ENCODE data around the gene SIK2. TPM values are rescaled to one million over a fixed set of nuclear protein-coding genes. Genes with fewer than 3 reads are reported as not detected.
"Not testable (repeated sequence)": the region's sequence is repeated elsewhere in the genome, so short reads cannot be mapped to it uniquely, and the experiment has no call there.

Gene SIK2
- total and polyA plus RNA-seq, 9 of the 15 experiments (the other 6 are each of a cell fraction or from before 2014, with no cell fraction given) = 0.74 to 11.6 (median 3.8) TPM

DNA sequence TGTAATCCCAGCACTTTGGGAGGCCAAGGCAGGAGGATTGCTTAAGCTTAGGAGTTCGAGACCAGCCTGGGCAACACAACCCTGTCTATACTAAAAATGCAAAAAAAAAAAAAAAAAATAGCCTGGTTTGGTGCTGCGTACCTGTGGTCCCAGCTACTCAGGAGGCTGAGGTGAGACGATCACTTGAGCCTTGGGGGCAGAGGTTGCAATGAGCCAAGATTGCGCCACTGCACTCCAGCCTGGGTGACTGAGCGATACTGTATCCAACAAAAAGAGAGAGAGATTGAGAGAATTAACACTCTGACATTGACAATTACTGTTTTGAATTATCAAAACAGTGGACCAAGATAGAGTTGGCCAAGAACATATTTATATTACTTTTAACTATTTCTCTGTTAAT lies 53.7 kb downstream of the SIK2 start:
- ChIA-PET CTCF (ENCODE audit: low intra/inter-chr PET ratio) (no interaction called here), POLR2A (interaction anchor here (0.8 kb wide), 1 partner anchor 72 kb away, joined by 3 read pairs; no protein-coding TSS in a partner anchor)
- Histone ChIP-seq H3K27ac (ENCODE audit: extremely low read depth, low read depth, low read length) (no peak overlapping the region), H4K20me1 (replicated peaks; ENCODE audit: control insufficient read depth, insufficient read depth, low read length) (no peaks in the 10 kb centered on the region), H2AFZ (ENCODE audit: low read depth, low read length) (no peak overlapping the region), H3K4me2 (ENCODE audit: insufficient read depth, low read length) (no peak overlapping the region), H3K4me1 (replicated peaks in 1 of 2; ENCODE audit: control insufficient read depth in 2 of 2, insufficient read depth in 2 of 2, low read length in 2 of 2) (peaks cover 0 to 4% of the 10 kb centered on the region in 2 experiments; a peak in 2 of 5 replicates), H3K9ac (ENCODE audit: insufficient read depth in 1 of 2, low read depth in 2 of 2, low read length in 2 of 2) (no peak overlapping the region), H3K9me3 (replicated peaks; ENCODE audit: control insufficient read depth, insufficient read depth, low read depth, low read length) (no peaks in the 10 kb centered on the region), H3K4me3 (no peak overlapping the region), H3K36me3 (ENCODE audit: control insufficient read depth, insufficient read depth, low read length) (no peaks in the 10 kb centered on the region), H3K9me1 (ENCODE audit: control insufficient read depth, insufficient read depth, low read length) (no peaks in the 10 kb centered on the region), H3K27me3 (ENCODE audit: control insufficient read depth in 2 of 2, insufficient read depth in 2 of 2, low read length in 2 of 2) (no peaks in the 10 kb centered on the region), H3K79me2 (ENCODE audit: control insufficient read depth, insufficient read depth, low read length) (no peaks in the 10 kb centered on the region)
- no peak for ATAC-seq
- TF ChIP-seq ZNF668 (CRISPR knock-in tag; IDR thresholded peaks at IDR 0.05) (no peak), ZNF830 (CRISPR knock-in tag; IDR thresholded peaks at IDR 0.05) (no peak), ZSCAN29 (IDR thresholded peaks at IDR 0.05) (no peak)
- FAIRE-seq = no peak
- DNase-seq (ENCODE audit: extremely low read depth in 1 of 4, low spot score in 3 of 4) = no peak
- 92% methylated on average over 5 of the region's 5 CpGs for WGBS (ENCODE audit: insufficient coverage, low coverage, missing lambda C conversion rate)
- in situ Hi-C loops (cut with MboI) (no loop called here), intact Hi-C loops (cut with micrococcal nuclease) (no loop called here)
- no TSS peak for BruUV-seq (replicated peaks)

DNA sequence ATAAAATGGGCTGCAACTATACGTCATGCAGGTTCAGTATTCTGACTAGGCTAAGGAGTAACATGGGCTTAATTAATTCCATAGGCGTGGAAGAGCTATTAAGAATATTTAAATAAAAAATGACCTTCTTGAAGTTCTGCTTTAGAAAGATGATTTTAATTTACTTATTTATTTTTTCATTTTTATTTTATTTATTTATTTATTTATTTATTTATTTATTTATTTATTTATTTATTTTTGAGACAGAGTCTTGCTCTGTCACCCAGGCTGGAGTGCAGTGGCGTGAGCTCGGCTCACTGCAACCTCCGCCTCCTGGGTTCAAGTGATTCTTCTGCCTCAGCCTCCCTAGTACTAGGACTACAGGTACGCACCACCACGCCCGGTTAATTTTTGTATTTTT lies 55.7 kb downstream of the SIK2 start:
- FAIRE-seq; H3K4me1 ChIP-seq (replicated peaks in 1 of 2; ENCODE audit: control insufficient read depth in 2 of 2, insufficient read depth in 2 of 2, low read length in 2 of 2); intact Hi-C loops (cut with micrococcal nuclease); CTCF ChIA-PET (ENCODE audit: low intra/inter-chr PET ratio); H3K79me2 ChIP-seq (ENCODE audit: control insufficient read depth, insufficient read depth, low read length); H3K9me3 ChIP-seq (replicated peaks; ENCODE audit: control insufficient read depth, insufficient read depth, low read depth, low read length); H3K4me3 ChIP-seq; in situ Hi-C loops (cut with MboI); H3K27me3 ChIP-seq (ENCODE audit: control insufficient read depth in 2 of 2, insufficient read depth in 2 of 2, low read length in 2 of 2); H3K27ac ChIP-seq (ENCODE audit: extremely low read depth, low read depth, low read length); H3K36me3 ChIP-seq (ENCODE audit: control insufficient read depth, insufficient read depth, low read length); H3K9me1 ChIP-seq (ENCODE audit: control insufficient read depth, insufficient read depth, low read length); H2AFZ ChIP-seq (ENCODE audit: low read depth, low read length); BruUV-seq (replicated peaks); H3K4me2 ChIP-seq (ENCODE audit: insufficient read depth, low read length); DNase-seq (ENCODE audit: extremely low read depth in 1 of 4, low spot score in 3 of 4); ATAC-seq; H4K20me1 ChIP-seq (replicated peaks; ENCODE audit: control insufficient read depth, insufficient read depth, low read length); H3K9ac ChIP-seq (ENCODE audit: insufficient read depth in 1 of 2, low read depth in 2 of 2, low read length in 2 of 2): not testable (repeated sequence)
- 94% methylated on average over 8 of the region's 8 CpGs for WGBS (ENCODE audit: insufficient coverage, low coverage, missing lambda C conversion rate)
- POLR2A ChIA-PET = interaction anchor here (0.8 to 1.4 kb wide), 3 partner anchors 12 to 37 kb away, joined by 3 to 4 read pairs (median 4); no protein-coding TSS in a partner anchor

DNA sequence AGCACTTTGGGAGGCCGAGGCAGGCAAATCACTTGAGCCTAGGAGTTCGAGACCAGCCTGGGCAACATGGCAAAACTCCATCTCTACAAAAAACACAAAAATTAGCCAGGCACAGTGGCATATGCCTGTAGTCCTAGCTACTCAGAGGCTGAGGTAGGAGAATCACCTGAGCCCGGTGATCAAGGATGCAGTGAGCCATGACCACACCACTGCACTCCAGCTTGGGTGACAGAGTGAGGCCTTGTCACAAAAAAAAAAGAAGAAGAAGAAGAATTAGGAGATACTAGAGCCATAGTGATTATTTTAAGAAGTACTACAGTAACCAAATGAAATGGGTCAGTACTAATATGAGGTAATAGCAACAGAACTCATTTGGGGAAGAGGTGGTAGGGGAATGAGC lies 56.2 kb downstream of the SIK2 start:
- CTCF ChIA-PET (ENCODE audit: low intra/inter-chr PET ratio); BruUV-seq (replicated peaks); H4K20me1 ChIP-seq (replicated peaks; ENCODE audit: control insufficient read depth, insufficient read depth, low read length); H3K36me3 ChIP-seq (ENCODE audit: control insufficient read depth, insufficient read depth, low read length); H3K4me2 ChIP-seq (ENCODE audit: insufficient read depth, low read length); H3K9me1 ChIP-seq (ENCODE audit: control insufficient read depth, insufficient read depth, low read length); H3K9ac ChIP-seq (ENCODE audit: insufficient read depth in 1 of 2, low read depth in 2 of 2, low read length in 2 of 2); FAIRE-seq; H3K27ac ChIP-seq (ENCODE audit: extremely low read depth, low read depth, low read length); H3K79me2 ChIP-seq (ENCODE audit: control insufficient read depth, insufficient read depth, low read length); intact Hi-C loops (cut with micrococcal nuclease); H3K27me3 ChIP-seq (ENCODE audit: control insufficient read depth in 2 of 2, insufficient read depth in 2 of 2, low read length in 2 of 2); H3K4me3 ChIP-seq; H3K9me3 ChIP-seq (replicated peaks; ENCODE audit: control insufficient read depth, insufficient read depth, low read depth, low read length); ATAC-seq; H2AFZ ChIP-seq (ENCODE audit: low read depth, low read length); H3K4me1 ChIP-seq (replicated peaks in 1 of 2; ENCODE audit: control insufficient read depth in 2 of 2, insufficient read depth in 2 of 2, low read length in 2 of 2); in situ Hi-C loops (cut with MboI); DNase-seq (ENCODE audit: extremely low read depth in 1 of 4, low spot score in 3 of 4): not testable (repeated sequence)
- POLR2A ChIA-PET = interaction anchor here (0.8 to 1.5 kb wide), 3 partner anchors 10 to 12 kb away, joined by 3 to 5 read pairs (median 4); no protein-coding TSS in a partner anchor
- 93% methylated on average over 3 of the region's 3 CpGs for WGBS (ENCODE audit: insufficient coverage, low coverage, missing lambda C conversion rate)
